K562 (cell line): ENCODE results near the gene ZNF646. TPM values are rescaled to one million over a fixed set of nuclear protein-coding genes. Genes with fewer than 3 reads are reported as not detected.
A peak's percentile ranks its signal among the peaks of the same experiment; 100 is the strongest.

Source experiments
- ETV1 ChIP-seq: fragments of 450-650 bp; conservative IDR thresholded peaks from 2 replicates; pipeline ENCODE4 v1.6.1; 2016; ENCODE audit warnings: missing genetic modification characterization, control low read depth, low read depth, missing compliant biosample characterization
- MAFF ChIP-seq: IDR thresholded peaks from 2 replicates; pipeline ENCODE4 v1.6.1; 2012; ENCODE audit warnings: low read length, improper control_type of control experiment
- MED1 ChIP-seq: sonication (generic); formaldehyde crosslinking; IDR thresholded peaks from 2 replicates; pipeline ENCODE4 v1.8.1; 2023; ENCODE audit warnings: missing genetic modification reagents, borderline replicate concordance
- NR2C2 ChIP-seq, 2 experiments: fragments of 200-800 bp in 1 of 2; sonication (Bioruptor generic) in 1 of 2; sonication (generic) in 1 of 2; formaldehyde crosslinking in 1 of 2; IDR thresholded peaks; 2 replicates each; pipeline versions ENCODE4 v1.6.1 to v1.8.0; 2016 to 2022; ENCODE audit warnings: mild to moderate bottlenecking in 1 of 2, missing compliant biosample characterization in 1 of 2, missing genetic modification characterization in 1 of 2, missing genetic modification reagents in 1 of 2
- SMC3 ChIP-seq: conservative IDR thresholded peaks from 2 replicates; pipeline ENCODE4 v1.6.1; 2011; ENCODE audit warnings: low read depth, low read length, improper control_type of control experiment; ENCODE audit not compliant: insufficient read depth
- THRAP3 ChIP-seq: fragments of 450-650 bp; IDR thresholded peaks from 2 replicates; pipeline ENCODE4 v1.6.1; 2016; ENCODE audit warnings: mild to moderate bottlenecking, inconsistent platforms, borderline replicate concordance
- ZKSCAN3 ChIP-seq: fragments of 250-450 bp; sonication (Bioruptor Pico); IDR thresholded peaks from 2 replicates; pipeline ENCODE4 v1.4.0; 2020
- ZNF232 ChIP-seq: sonication (generic); formaldehyde crosslinking; IDR thresholded peaks from 2 replicates; pipeline ENCODE4 v1.8.0; 2022; ENCODE audit warnings: mild to moderate bottlenecking, missing genetic modification reagents
- ZNF507 ChIP-seq: conservative IDR thresholded peaks from 2 replicates; pipeline ENCODE4 v1.6.1; 2017; ENCODE audit warnings: missing genetic modification characterization, missing compliant biosample characterization
- polyA plus RNA-seq, 8 experiments: library from polyadenylated mRNA; depleted of rRNA in 4 of 8; stranded (reverse) in 5 of 8; unstranded in 3 of 8; fragments of >200 nt; fragmentation: Nextera tagmentation in 2 of 8; fragmentation: Illumina TruSeq in 1 of 8; extraction: Ambion mirVana in 2 of 8; extraction: Trizol in 1 of 8; gene quantifications; 2 replicates each; pipeline versions ENCODE4 v1.2.1 to v1.2.3, GENCODE V29; 2011 to 2014; ENCODE audit warnings: inconsistent platforms in 1 of 8, missing spikeins in 1 of 8
- total RNA-seq, 7 experiments: library from RNA; depleted of rRNA in 6 of 7; stranded (reverse); fragments of >200 nt in 6 of 7; fragmentation: Illumina TruSeq in 2 of 7; extraction: Trizol in 2 of 7; gene quantifications; 2 replicates each; pipeline versions ENCODE4 v1.2.1 to v1.2.3, GENCODE V29; 2011 to 2021; ENCODE audit warnings: low replicate concordance in 1 of 7
- TF ChIP-seq, protein P1 (sequence below): fragments of 250-450 bp; sonication (Bioruptor Pico); IDR thresholded peaks from 2 replicates; pipeline ENCODE4 v1.4.0; 2020; ENCODE audit warnings: borderline replicate concordance
- TF ChIP-seq, protein P2 (sequence below): sonication (generic); formaldehyde crosslinking; IDR thresholded peaks from 2 replicates; pipeline ENCODE4 v1.8.0; 2022; ENCODE audit warnings: mild to moderate bottlenecking, missing genetic modification reagents
- TF ChIP-seq, protein P3 (sequence below): sonication (generic); formaldehyde crosslinking; IDR thresholded peaks from 2 replicates; pipeline ENCODE4 v1.9.0; 2022; ENCODE audit warnings: mild to moderate bottlenecking, missing genetic modification reagents
- TF ChIP-seq, protein P4 (sequence below), 2 experiments: fragments of 450-650 bp; formaldehyde crosslinking in 1 of 2; IDR thresholded peaks; 2 replicates each; pipeline versions ENCODE4 v1.4.0 to v1.6.1; 2014 to 2020; ENCODE audit warnings: mild to moderate bottlenecking in 2 of 2, borderline replicate concordance in 1 of 2, low read depth in 1 of 2

ZNF646 gene
- total and polyA plus RNA-seq, 9 of the 15 experiments (the other 6 are each of a cell fraction or from before 2014, with no cell fraction given): 0.08 to 20.6 (median 8.0) TPM

DNA sequence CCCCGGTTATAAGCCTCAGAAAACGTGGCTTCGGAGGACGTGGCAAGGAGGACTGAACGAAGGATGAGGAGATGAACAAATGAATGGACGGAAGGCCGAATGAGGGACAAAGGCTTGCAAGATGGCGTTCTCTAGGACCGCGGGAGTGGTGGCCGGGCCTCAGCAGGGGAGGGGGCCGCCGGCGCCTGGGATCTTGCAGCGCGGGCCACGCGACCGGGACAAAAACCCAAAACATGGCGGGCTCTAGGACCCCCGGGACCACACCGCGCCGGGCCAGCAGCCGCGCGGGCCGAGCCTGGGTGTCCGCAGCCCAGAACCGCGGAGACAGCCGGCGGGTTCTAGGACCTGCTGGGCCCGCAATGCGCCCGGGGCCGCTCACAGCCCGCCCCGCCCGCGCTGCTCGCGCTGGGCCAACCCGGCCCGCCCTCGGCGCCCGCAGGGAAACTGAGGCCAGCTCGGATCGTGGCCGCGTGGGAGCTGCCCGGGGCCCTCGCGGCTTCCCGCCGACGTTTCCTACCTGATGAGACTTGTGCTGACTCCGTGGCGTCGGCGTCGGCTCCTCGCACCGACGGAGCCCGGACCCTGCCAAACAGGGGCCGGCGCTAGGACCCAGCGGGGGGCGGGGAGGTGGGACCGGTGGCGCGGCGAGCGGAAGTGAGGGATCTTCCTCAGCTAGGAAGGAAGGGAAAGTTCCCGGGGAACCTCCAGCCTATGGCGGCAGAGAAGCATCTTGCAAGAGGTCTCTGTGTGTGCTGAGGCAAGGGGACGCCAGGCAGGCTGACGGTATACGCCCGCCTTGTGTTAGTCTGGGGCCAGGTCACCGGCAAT is 866 bp upstream of the ZNF646 start (continued):
- TF ChIP-seq, protein P1, sequence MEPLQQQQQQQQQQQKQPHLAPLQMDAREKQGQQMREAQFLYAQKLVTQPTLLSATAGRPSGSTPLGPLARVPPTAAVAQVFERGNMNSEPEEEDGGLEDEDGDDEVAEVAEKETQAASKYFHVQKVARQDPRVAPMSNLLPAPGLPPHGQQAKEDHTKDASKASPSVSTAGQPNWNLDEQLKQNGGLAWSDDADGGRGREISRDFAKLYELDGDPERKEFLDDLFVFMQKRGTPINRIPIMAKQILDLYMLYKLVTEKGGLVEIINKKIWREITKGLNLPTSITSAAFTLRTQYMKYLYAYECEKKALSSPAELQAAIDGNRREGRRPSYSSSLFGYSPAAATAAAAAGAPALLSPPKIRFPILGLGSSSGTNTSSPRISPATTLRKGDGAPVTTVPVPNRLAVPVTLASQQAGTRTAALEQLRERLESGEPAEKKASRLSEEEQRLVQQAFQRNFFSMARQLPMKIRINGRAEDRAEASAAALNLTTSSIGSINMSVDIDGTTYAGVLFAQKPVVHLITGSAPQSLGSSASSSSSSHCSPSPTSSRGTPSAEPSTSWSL (CRISPR knock-in tag): 0 out of 2 replicates have a peak, but pooled peaks have one; percentile 28
- TF ChIP-seq, protein P2, sequence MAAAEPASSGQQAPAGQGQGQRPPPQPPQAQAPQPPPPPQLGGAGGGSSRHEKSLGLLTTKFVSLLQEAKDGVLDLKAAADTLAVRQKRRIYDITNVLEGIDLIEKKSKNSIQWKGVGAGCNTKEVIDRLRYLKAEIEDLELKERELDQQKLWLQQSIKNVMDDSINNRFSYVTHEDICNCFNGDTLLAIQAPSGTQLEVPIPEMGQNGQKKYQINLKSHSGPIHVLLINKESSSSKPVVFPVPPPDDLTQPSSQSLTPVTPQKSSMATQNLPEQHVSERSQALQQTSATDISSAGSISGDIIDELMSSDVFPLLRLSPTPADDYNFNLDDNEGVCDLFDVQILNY: no peak
- no peak for TF ChIP-seq ZNF507 (tag)
- TF ChIP-seq MED1 (CRISPR knock-in tag): peak; percentile 26; the same call in 1 of the 2 replicates
- TF ChIP-seq ETV1 (tag): peak; percentile 63
- TF ChIP-seq, protein P3, sequence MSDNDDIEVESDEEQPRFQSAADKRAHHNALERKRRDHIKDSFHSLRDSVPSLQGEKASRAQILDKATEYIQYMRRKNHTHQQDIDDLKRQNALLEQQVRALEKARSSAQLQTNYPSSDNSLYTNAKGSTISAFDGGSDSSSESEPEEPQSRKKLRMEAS (CRISPR knock-in tag): no peak; the same call in none of the 2 replicates
- TF ChIP-seq NR2C2 (CRISPR knock-in tag; IDR thresholded peaks at IDR 0.05): no peak
- no peak for TF ChIP-seq NR2C2 (tag; IDR thresholded peaks at IDR 0.05)
- TF ChIP-seq THRAP3: no peak
- TF ChIP-seq ZKSCAN3: no peak
- TF ChIP-seq, protein P4, sequence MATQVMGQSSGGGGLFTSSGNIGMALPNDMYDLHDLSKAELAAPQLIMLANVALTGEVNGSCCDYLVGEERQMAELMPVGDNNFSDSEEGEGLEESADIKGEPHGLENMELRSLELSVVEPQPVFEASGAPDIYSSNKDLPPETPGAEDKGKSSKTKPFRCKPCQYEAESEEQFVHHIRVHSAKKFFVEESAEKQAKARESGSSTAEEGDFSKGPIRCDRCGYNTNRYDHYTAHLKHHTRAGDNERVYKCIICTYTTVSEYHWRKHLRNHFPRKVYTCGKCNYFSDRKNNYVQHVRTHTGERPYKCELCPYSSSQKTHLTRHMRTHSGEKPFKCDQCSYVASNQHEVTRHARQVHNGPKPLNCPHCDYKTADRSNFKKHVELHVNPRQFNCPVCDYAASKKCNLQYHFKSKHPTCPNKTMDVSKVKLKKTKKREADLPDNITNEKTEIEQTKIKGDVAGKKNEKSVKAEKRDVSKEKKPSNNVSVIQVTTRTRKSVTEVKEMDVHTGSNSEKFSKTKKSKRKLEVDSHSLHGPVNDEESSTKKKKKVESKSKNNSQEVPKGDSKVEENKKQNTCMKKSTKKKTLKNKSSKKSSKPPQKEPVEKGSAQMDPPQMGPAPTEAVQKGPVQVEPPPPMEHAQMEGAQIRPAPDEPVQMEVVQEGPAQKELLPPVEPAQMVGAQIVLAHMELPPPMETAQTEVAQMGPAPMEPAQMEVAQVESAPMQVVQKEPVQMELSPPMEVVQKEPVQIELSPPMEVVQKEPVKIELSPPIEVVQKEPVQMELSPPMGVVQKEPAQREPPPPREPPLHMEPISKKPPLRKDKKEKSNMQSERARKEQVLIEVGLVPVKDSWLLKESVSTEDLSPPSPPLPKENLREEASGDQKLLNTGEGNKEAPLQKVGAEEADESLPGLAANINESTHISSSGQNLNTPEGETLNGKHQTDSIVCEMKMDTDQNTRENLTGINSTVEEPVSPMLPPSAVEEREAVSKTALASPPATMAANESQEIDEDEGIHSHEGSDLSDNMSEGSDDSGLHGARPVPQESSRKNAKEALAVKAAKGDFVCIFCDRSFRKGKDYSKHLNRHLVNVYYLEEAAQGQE (IDR thresholded peaks at IDR 0.05; ENCODE audit: borderline replicate concordance): 0 out of 2 replicates have a peak, but pooled peaks have one; percentile 4
- TF ChIP-seq, protein P4 (CRISPR knock-in tag; IDR thresholded peaks at IDR 0.05; ENCODE audit: low read depth): peak; percentile 86
- peak; percentile 50; the same call in 1 of the 2 replicates for TF ChIP-seq ZNF232 (CRISPR knock-in tag)
- no peak for TF ChIP-seq SMC3
- no peak for TF ChIP-seq MAFF
